ENCODE results near the gene KLHDC10. TPM values are rescaled to one million over a fixed set of nuclear protein-coding genes. Genes with fewer than 3 reads are reported as not detected.

KLHDC10 gene
- total RNA-seq, 2 donors from 2014 or later: 16.2 to 21.3 TPM

DNA sequence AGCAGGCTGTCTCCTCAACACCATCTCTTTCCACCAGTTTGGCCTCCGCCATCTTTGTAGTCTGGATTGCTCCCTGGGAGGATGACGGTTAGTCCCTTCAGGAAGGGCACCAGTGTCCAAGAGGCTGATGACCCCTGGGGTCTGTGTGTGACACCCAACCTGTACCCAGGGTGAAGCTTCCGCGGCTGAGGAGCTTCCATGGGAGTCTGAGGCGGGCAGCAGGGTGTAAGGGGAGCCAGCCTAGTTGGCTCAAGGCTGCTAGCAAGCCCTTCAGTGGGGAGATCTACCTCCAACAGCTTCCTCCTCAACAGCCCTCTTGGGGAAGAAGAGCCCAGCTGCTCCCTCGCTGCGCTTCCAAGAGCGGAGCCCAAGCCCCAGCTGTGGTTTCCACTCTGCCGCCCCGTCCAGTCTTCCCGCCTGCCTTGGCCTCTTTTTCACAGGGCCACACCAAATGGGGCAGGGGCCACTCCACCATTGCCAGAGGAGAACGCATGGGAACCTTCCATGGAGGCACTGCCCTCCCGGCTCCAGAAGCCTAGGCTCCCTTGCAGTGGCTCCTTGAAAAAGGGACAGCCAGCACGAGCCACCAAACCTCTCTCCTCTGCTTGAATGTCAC is 77.5 kb downstream of the KLHDC10 start:
- Mint-ChIP-seq H3K4me3 (no peak overlapping the region), H3K36me3 (ENCODE audit: low read depth) (no peaks in the 10 kb centered on the region), H3K27me3 (no peaks in the 10 kb centered on the region), H3K4me1 (no peaks in the 10 kb centered on the region), H3K27ac (no peak overlapping the region), H3K9me3 (no peaks in the 10 kb centered on the region)
- ATAC-seq (replicated peaks): no peak

DNA sequence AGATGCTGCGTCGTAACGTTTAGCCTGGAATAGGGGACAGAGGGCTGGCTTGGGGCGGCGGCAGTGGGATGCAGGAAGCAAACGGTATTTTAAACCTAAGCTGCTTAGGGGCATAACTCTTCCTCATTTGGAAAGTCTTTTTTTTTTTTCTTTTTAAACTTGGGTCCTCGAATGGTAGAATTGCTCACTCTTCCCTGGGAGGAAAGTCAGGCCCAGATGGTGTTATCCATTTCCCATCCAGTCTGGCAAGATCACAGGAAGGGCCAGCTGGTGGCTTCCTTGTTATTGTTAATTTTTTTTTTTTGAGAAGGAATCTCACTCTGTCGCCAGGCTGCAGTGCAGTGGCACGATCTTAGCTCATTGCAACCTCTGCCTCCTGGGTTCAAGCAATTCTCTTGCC is 78.2 kb downstream of the KLHDC10 start:
- no peaks in the 10 kb centered on the region for H3K4me1 Mint-ChIP-seq
- H3K27ac Mint-ChIP-seq: no peak overlapping the region
- no peaks in the 10 kb centered on the region for H3K36me3 Mint-ChIP-seq (ENCODE audit: low read depth)
- H3K4me3 Mint-ChIP-seq: no peak overlapping the region
- ATAC-seq (replicated peaks): no peak
- H3K27me3 Mint-ChIP-seq: no peaks in the 10 kb centered on the region
- H3K9me3 Mint-ChIP-seq: no peaks in the 10 kb centered on the region

DNA sequence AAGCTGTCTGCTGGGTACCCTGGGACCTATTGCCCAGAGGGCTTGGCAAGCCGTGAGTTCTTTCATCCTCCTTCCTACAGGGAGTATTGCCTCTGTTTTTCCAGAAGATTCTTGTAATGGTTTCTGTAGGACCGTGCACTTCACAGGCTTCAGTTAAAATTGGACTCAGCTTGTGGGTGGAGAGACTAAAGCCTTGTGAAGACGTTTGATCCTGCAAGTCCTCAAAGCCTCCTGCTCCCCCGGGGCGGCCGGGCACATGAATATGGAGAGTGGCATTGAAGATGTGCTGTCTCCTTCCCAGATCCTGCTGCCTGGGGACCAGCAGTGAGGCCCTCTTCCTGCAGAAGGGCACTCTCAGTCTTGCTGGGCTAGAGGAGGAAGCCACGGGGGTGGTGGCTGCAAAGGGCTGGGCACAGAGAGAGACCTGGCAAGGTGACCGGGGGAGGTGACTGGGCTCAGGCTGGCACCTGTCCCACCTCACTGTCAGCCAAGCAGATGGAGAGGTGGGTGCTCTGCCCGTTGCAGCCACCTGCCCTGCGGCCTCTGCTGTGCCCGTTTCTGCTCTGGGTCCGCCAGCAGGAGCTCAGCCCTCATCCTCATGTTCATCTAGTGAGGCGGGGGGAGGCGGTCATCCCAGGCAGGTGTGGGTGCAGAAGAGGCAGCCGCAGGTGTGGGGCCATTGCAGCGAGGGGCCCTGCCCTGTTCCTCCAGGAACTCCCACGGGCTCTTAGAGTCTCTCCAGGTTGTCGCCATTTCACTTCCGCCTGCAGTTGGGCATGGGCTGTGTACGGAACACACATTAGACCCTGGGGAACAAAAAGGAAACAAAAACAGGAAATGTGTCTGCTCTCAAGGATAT is 79.2 kb downstream of the KLHDC10 start:
- no peaks in the 10 kb centered on the region for H3K36me3 Mint-ChIP-seq (ENCODE audit: low read depth)
- H3K27me3 Mint-ChIP-seq: no peaks in the 10 kb centered on the region
- no peaks in the 10 kb centered on the region for H3K9me3 Mint-ChIP-seq
- H3K4me1 Mint-ChIP-seq: no peaks in the 10 kb centered on the region
- ATAC-seq (replicated peaks): no peak
- H3K27ac Mint-ChIP-seq: no peak overlapping the region
- H3K4me3 Mint-ChIP-seq: no peak overlapping the region

DNA sequence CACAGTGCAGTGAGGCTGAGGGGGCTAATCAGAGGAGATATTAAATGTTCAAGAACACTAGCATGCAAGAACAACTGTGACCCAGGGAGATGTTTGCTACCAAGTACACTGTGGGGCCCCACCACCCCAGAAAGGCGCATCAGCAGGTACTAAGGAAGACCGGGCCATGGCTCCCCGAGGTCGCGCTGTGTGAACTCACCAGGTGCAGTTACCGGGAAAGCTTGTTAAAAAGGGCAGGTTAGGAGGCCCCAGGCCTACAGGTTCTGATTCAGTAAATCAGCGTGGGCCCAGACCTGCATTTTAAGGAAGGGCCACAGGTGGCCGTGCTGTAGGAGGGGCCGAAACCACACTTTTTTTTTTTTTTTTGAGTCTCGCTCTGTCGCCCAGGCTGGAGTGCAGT is 80.3 kb downstream of the KLHDC10 start:
- H3K27ac Mint-ChIP-seq: no peak overlapping the region
- H3K9me3 Mint-ChIP-seq: no peaks in the 10 kb centered on the region
- no peak for ATAC-seq (replicated peaks)
- no peaks in the 10 kb centered on the region for H3K27me3 Mint-ChIP-seq
- H3K36me3 Mint-ChIP-seq (ENCODE audit: low read depth): no peaks in the 10 kb centered on the region
- H3K4me3 Mint-ChIP-seq: no peak overlapping the region
- no peaks in the 10 kb centered on the region for H3K4me1 Mint-ChIP-seq

DNA sequence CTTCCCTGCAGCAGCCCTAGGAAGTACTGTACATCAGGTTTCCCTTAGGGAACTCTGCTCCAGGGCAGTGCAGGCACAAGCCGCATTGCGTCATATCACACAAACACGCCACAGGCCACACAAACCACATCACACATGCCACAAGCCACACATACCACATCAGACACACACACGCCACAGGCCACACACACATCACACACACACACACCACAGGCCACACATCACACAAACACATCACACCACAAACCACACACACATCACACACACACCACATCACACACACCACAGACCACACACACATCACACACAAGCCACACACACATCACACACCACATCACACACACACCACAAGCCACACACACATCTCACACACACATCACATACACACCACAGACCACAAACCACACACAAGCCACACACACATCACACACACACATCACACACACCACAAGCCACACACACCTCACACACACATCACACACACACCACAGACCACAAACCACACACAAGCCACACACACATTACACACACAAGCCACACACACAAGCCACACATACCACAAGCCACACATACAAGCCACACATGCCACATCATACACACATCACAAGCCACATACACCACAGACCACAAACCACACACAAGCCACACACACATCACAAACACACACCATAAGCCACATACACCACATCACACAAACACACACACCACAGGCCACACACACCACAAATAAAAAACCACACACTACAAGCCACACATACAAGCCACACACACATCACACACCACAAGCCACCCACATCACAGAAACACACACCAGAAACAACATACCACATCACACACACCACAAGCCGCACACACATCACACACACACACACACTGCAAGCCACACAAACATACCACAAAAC is 81.5 kb downstream of the KLHDC10 start:
- H3K9me3 Mint-ChIP-seq: no peaks in the 10 kb centered on the region
- H3K27ac Mint-ChIP-seq: no peak overlapping the region
- H3K4me1 Mint-ChIP-seq: no peaks in the 10 kb centered on the region
- no peaks in the 10 kb centered on the region for H3K27me3 Mint-ChIP-seq
- no peak overlapping the region for H3K4me3 Mint-ChIP-seq
- peak; percentile 59 for ATAC-seq (replicated peaks)
- no peaks in the 10 kb centered on the region for H3K36me3 Mint-ChIP-seq (ENCODE audit: low read depth)

DNA sequence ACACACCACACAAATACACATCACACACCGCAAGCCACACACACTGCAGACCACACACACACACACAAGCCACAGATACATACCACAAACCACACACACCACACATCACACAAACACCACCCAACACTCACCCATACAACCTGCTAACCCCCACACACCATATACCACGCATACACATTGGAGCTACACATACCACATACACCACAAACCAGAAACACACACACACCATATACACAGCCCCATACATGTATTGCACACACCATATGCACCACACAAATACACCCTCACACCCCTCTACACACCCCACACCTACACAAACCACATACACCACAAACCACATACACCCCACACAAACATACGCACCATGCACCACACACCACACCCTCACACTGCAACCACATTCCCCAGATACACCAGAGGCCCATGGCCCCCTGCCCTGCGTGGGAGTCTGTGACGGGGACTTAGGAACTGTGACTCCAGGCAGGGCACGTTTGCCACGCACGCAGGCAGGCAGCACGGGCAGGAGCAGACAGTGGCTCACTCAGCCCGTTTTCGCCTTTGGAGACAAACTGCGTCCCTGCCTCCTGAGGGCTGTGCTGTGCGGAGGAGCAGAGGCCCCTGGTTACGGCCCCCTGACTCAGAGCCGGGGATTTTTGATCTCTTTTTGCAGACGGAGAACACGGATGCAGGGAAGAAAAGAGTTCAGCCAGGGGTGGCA is 82.3 kb downstream of the KLHDC10 start:
- Mint-ChIP-seq H3K27me3 (no peaks in the 10 kb centered on the region), H3K4me1 (no peaks in the 10 kb centered on the region), H3K36me3 (ENCODE audit: low read depth) (peaks cover under 1% of the 10 kb centered on the region), H3K27ac (no peak overlapping the region), H3K4me3 (no peak overlapping the region), H3K9me3 (no peaks in the 10 kb centered on the region)
- peak; percentile 30 for ATAC-seq (replicated peaks)

DNA sequence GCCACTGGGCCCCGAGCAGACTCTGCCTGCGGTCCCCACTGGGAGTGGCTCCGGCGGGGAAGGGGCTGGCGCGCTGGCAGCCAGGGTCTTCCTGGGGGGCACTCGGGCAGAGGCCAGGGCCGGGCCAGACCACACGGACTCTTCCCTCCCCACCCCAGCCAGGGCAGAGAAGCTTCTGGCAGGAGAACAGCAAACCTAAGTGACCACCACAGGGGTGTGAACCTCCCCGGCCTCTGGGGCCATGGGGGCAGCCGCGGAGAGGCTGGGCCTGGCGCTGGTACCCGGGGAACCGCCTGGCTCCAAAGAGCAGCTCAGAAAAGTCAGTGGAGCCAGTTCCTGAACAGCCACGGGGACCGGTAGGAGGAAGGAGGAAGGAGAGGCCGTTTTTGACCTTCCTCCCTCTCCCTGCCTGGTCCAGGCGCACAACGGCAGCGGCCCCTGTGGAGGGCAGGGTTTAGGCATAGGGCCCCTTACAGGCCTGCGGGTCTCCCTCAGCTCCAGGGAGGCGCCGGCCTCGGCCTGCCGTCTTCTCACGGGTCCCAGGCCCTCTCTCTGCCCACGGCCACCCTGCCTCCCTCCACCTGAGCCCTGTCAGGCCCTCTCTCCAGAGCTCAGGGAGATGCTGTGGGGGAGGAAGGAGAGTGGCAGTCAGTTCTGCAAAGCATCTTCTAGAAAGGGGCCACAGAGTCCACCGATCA is 83.0 kb downstream of the KLHDC10 start:
- Mint-ChIP-seq H3K4me3 (no peak overlapping the region), H3K27me3 (no peaks in the 10 kb centered on the region), H3K27ac (no peak overlapping the region), H3K9me3 (no peaks in the 10 kb centered on the region), H3K36me3 (ENCODE audit: low read depth) (peaks cover 7% of the 10 kb centered on the region), H3K4me1 (no peaks in the 10 kb centered on the region)
- ATAC-seq (replicated peaks): no peak

DNA sequence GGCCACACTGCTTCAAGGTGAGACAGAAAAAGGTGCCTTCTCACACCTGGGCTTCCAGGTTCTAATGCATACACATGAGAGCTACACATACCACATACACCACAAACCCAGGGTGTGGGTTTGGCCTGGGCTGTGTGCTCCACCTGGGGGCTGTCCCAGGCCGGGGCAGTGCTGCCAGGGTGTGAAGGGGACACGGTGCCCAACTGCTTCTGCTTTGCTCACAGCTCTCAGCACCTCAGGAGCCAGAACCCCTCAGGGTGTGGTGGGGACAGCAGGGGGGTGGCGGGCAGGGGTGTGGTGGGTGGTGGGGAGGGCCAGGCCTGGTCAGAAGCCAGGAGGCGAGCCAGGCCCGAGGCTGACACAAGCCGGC is 83.8 kb downstream of the KLHDC10 start:
- Mint-ChIP-seq H3K36me3 (ENCODE audit: low read depth) (peaks cover 14% of the 10 kb centered on the region), H3K4me1 (no peaks in the 10 kb centered on the region)

DNA sequence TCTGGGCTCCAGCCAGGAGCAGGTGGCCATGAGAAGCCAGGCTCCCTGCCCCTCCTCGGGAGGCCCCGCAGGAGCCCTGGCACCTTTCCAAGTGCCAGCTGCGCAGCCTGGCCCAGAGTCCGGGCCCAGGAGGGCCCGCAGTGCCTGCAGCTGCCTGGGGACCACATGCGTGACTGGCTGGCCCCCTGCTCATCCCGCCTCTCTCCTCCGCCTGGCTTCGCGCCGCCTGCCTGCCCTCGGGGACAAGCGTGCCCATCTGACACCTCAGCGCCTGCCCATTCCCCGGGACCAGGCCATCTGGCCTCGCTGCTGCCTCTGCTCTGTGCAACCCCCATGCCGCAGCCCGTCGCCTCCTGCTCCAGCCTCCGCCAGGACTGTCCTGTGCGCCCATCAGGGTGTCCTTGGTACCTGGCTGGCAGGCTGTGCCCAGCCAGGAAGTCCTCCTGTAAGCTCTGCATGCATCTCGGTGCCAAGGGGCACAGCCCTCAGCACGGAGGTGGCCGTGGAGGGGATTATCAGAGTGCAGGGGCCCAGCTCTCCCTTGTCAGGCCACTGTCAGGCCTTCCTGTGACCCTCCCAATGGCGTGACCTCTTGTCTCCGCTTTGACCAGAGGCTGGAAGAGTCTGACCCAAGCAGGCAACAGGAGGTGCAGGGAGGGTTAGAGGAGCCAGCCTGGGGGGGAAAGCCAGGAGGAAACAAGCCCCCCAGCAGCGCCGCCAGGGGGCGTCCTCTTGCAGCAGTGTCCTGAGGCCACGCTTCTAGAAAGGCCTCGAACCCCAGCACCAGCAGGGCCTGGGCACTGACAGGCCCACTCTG is 84.4 kb downstream of the KLHDC10 start:
- no peaks in the 10 kb centered on the region for H3K9me3 Mint-ChIP-seq
- no peaks in the 10 kb centered on the region for H3K4me1 Mint-ChIP-seq
- no peak overlapping the region for H3K4me3 Mint-ChIP-seq
- H3K36me3 Mint-ChIP-seq (ENCODE audit: low read depth): peaks cover 20% of the 10 kb centered on the region
- no peak for ATAC-seq (replicated peaks)
- no peak overlapping the region for H3K27ac Mint-ChIP-seq
- H3K27me3 Mint-ChIP-seq: no peaks in the 10 kb centered on the region

More for the DNA sequence above, 83.8 kb downstream of the KLHDC10 start:
- no peak for ATAC-seq (replicated peaks)
- H3K4me3 Mint-ChIP-seq: no peak overlapping the region
- no peaks in the 10 kb centered on the region for H3K9me3 Mint-ChIP-seq
- H3K27ac Mint-ChIP-seq: no peak overlapping the region
- no peaks in the 10 kb centered on the region for H3K27me3 Mint-ChIP-seq

DNA sequence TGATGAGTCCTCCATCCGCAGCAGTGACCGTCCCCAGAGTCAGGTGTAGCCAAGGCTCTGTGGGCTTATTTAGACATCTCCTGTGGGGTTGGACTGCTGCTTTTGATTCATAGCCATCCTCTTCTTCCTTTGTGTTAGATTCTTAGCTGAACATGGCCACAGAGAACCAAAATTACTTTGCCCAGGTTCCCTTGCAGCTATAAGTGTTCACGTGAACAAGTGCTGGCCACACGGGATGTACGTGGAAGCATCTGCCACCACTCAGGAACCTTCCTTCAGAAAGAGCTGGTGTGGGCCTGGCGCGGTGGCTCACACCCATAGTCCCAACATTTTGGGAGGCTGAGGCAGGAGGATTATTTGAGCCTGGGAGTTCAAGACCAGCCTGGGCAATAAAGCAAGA is 85.8 kb downstream of the KLHDC10 start:
- no peaks in the 10 kb centered on the region for H3K27me3 Mint-ChIP-seq
- ATAC-seq (replicated peaks): no peak
- no peaks in the 10 kb centered on the region for H3K9me3 Mint-ChIP-seq
- H3K36me3 Mint-ChIP-seq (ENCODE audit: low read depth): peaks cover 34% of the 10 kb centered on the region
- no peak overlapping the region for H3K4me3 Mint-ChIP-seq
- no peaks in the 10 kb centered on the region for H3K4me1 Mint-ChIP-seq
- H3K27ac Mint-ChIP-seq: no peak overlapping the region

DNA sequence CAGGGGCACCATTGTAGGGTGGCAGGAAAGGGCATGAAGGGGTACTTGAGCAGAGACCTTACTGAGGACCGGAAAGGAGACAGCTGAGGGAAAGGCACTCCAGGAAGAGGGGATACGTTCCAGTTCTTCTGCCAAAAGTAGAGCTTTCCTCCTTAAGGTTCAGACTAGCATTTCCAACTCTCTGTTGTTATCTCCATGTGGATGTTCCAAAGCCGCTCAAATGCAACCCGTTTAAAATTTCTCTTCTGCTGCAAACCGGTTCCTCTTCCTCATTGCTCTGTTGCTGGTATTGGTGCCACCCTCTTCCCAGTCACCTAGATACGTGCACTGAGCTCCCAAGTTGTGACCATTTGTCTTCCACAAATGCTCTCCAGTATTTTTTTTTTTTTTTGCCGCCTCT is 87.4 kb downstream of the KLHDC10 start:
- H3K9me3 Mint-ChIP-seq: no peaks in the 10 kb centered on the region
- H3K4me3 Mint-ChIP-seq: no peak overlapping the region
- no peak for ATAC-seq (replicated peaks)
- H3K27me3 Mint-ChIP-seq: no peaks in the 10 kb centered on the region
- no peak overlapping the region for H3K27ac Mint-ChIP-seq
- peaks cover under 1% of the 10 kb centered on the region for H3K4me1 Mint-ChIP-seq
- peaks cover 50% of the 10 kb centered on the region for H3K36me3 Mint-ChIP-seq (ENCODE audit: low read depth)

DNA sequence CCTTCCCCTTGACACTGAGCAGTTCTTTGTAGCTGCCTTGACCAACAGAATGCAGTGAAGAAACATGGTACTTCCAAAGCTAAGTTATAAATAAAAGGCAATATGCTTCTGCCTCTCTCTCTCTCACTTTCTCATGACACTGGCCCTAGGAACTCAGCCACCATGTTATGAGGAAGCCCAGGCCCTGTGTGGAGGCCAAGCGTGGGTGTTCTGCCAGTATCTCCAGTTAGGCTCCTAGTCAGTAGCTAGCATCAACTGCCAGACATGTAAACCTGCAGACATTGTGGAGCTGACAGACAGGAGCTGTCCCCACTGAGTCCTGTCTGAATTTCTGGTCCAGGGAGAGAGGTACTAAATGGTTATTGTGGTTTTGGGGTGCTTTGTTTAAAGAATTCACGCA is 89.7 kb downstream of the KLHDC10 start:
- H3K4me1 Mint-ChIP-seq: peaks cover 7% of the 10 kb centered on the region
- no peaks in the 10 kb centered on the region for H3K27me3 Mint-ChIP-seq
- ATAC-seq (replicated peaks): no peak
- peaks cover 72% of the 10 kb centered on the region for H3K36me3 Mint-ChIP-seq (ENCODE audit: low read depth)
- no peak overlapping the region for H3K27ac Mint-ChIP-seq
- H3K4me3 Mint-ChIP-seq: no peak overlapping the region
- no peaks in the 10 kb centered on the region for H3K9me3 Mint-ChIP-seq

DNA sequence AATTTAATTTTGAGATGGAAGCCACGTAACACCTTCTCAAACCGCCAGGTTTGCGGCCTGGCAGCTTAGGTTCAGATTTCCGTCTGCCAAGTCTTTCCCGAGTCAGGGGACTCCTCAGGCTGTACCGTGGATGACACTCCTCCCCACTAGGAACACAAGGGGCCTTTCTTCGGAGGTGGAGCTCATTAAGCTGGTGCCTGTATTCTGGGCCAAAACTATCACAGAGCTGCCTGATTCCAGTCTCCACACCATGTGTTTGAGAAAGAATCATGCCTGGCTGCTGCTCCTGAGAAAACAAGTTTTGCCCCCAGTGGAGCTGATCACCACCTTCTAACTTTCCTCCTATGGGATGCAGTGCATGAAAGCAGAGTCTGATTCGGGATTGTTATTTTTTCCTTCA is 90.1 kb downstream of the KLHDC10 start:
- Mint-ChIP-seq H3K4me1 (peaks cover 7% of the 10 kb centered on the region), H3K36me3 (ENCODE audit: low read depth) (peaks cover 76% of the 10 kb centered on the region)

More for the DNA sequence above, 90.1 kb downstream of the KLHDC10 start:
- no peak for ATAC-seq (replicated peaks)
- Mint-ChIP-seq H3K4me3 (no peak overlapping the region), H3K27ac (no peak overlapping the region), H3K9me3 (no peaks in the 10 kb centered on the region), H3K27me3 (no peaks in the 10 kb centered on the region)
